GM12891 (cell line): ENCODE data around the gene PSG5.

ENCODE experiments used
- POLR2AphosphoS5 ChIP-seq: IDR thresholded peaks from 2 replicates; pipeline ENCODE4 v1.6.1; 2011; ENCODE audit warnings: low read depth, low read length, control low read depth
- SPI1 ChIP-seq: IDR thresholded peaks from 2 replicates; pipeline ENCODE4 v1.6.1; 2011; ENCODE audit warnings: low read depth, low read length, control low read depth
- TAF1 ChIP-seq: IDR thresholded peaks from 2 replicates; pipeline ENCODE4 v1.6.1; 2011; ENCODE audit warnings: low read depth, low read length, control low read depth

- TF ChIP-seq SPI1, result no peak
- no peak for TF ChIP-seq TAF1
- TF ChIP-seq POLR2AphosphoS5, result no peak
Measured at GRCh38 chr19:43207991-43208390, 21.7 kb upstream of the PSG5 start.
